Measurements from ENCODE around the gene WDR59.
A peak's percentile ranks its signal among the peaks of the same experiment; 100 is the strongest.
"Not testable (repeated sequence)": the region's sequence is repeated elsewhere in the genome, so short reads cannot be mapped to it uniquely, and the experiment has no call there.

Gene WDR59

DNA sequence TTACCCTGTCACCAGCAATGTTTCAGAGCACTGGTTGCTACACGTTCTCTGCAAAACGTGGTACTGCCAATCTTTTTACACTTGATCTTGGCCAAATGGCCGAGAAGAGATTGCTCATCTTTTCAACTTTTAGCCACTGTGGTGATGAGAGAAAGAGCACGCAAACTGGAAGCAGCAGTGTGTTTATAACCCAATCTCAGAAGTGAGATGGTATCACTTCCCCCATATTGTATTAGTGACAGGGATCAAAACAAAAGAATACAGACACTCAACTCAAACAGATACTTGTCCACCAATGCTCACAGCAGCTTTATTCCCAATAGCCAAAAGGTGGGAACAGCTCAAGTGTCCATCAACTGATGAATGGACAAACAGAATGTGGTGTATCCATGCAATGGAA lies 138.2 kb downstream of the WDR59 start:
- DNase-seq (ENCODE audit: low read depth), result no peak
- no peak overlapping the region for H3K4me3 ChIP-seq (ENCODE audit: control insufficient read depth, low read depth, low read length)
- TF ChIP-seq, protein P1, sequence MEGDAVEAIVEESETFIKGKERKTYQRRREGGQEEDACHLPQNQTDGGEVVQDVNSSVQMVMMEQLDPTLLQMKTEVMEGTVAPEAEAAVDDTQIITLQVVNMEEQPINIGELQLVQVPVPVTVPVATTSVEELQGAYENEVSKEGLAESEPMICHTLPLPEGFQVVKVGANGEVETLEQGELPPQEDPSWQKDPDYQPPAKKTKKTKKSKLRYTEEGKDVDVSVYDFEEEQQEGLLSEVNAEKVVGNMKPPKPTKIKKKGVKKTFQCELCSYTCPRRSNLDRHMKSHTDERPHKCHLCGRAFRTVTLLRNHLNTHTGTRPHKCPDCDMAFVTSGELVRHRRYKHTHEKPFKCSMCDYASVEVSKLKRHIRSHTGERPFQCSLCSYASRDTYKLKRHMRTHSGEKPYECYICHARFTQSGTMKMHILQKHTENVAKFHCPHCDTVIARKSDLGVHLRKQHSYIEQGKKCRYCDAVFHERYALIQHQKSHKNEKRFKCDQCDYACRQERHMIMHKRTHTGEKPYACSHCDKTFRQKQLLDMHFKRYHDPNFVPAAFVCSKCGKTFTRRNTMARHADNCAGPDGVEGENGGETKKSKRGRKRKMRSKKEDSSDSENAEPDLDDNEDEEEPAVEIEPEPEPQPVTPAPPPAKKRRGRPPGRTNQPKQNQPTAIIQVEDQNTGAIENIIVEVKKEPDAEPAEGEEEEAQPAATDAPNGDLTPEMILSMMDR (conservative IDR thresholded peaks at IDR 0.05; ENCODE audit: control insufficient read depth, insufficient read depth, low read depth, low read length), result no peak

DNA sequence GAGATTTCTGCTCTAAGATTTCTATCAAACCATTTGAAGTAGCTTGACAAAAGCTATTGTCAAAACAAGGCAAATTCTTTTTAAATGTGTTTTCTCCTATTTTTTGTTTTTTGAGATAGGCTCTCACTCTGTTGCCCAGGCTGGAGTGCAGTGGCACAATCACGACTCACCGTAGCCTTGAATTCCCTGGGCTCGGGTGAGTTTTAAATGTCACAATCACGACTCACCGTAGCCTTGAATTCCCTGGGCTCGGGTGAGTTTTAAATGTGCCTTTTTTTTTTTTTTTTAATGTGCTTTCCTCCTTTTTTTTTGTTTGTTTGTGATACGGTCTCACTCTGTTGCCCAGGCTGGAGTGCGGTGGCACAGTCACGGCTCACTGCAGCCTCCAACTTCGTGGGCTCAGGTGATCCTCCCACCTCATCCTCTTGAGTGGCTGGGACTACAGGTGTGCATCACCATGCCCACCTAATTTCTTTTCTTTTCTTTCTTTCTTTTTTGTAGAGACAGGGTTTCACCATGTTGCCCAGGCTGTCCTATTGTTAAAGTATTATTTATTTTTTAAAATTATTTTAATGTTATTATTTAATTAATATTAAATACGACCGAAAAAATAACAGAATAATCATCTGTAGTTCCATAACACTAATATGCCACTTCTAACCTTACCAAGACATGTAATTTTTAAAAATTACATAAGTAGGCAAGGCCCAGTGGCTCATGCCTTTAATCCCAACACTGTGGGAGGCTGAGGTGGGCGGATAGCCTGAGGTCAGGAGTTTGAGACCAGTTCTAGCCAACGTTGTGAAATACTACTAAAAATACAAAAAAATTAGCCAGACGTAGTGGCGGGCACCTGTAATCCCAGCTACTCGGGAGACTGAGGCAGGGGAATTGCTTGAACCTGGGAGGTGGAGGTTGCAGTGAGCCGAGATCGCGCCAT lies 140.6 kb downstream of the WDR59 start:
- peak; percentile 29 for DNase-seq (ENCODE audit: low read depth)
- no peak overlapping the region for H3K4me3 ChIP-seq (ENCODE audit: control insufficient read depth, low read depth, low read length)
- TF ChIP-seq, protein P1 (conservative IDR thresholded peaks at IDR 0.05; ENCODE audit: control insufficient read depth, insufficient read depth, low read depth, low read length), result no peak

DNA sequence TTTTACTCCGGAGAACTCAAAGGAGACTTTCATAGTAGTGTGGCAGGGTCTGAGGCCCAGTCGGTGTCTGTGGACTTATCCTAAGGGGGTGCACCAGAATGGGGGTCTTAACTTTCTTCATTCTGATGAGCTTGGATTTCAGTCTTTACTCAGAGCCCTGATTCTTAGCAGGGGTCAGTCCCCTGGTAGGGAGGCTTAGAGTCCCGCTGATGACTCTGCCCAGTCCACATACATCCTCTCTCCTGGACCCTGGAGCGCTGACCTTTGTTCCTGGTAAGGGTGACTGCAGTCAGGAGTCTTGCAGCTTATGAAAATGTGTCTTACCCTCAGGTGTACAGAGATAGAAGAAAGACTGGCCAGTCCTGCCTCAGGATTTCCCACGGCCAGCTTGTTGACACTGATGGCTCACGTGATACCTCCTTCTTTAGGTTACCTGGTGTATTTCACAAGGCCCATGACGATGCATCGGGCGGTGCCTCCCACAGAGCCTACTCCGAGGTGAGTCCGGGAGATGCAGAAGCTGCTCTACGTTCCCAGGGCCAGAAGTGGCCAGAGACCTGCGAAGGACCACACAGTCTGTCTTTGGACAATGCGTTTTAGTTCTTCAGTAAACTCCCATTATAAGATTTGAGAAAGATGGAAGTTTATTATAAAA lies 141.4 kb downstream of the WDR59 start:
- H3K4me3 ChIP-seq (ENCODE audit: control insufficient read depth, low read depth, low read length), result not testable (repeated sequence)

DNA sequence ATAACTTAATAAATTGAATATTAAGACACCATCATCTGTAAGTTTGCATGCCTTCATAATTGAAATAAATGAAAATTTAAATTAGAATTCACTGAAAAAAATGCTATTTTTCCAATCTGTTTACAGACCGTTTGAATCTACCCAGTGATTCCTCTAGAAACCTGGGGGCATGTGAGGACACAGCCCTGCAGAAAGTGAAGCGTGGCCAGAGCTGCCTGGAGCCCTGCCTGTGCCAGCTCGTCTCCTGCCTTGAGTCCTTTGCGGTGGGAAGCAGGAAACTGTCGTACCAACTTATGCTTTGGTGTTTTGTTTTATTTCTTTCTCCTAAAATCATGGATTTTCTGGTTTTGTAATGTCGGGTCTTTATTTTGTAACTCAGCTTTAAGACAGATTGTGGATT lies 142.5 kb downstream of the WDR59 start:
- DNase-seq (ENCODE audit: low read depth), result peak; percentile 6
- TF ChIP-seq, protein P1 (conservative IDR thresholded peaks at IDR 0.05; ENCODE audit: control insufficient read depth, insufficient read depth, low read depth, low read length), result no peak
- no peak overlapping the region for H3K4me3 ChIP-seq (ENCODE audit: control insufficient read depth, low read depth, low read length)

More for the DNA sequence above, 141.4 kb downstream of the WDR59 start:
- DNase-seq (ENCODE audit: low read depth), result not testable (repeated sequence)

DNA sequence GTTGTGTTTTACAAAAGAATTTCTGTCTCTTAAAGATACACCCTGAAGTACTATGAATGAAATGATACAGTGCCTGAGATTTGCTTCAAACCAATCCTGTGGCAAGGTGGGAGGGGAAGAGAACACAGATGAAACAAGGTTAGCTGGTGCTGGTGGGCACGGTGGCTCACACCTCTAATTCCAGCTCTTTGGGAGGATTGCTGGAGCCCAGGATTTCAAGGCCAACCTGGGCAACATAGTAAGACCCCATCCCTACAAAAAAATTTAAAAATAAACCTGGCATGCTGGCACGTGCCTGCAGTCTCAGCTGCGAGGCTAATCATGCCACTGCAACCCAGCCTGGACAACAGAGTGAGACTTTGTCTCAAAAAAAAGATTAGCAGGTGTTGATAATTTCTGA lies 143.0 kb downstream of the WDR59 start:
- TF ChIP-seq, protein P1 (conservative IDR thresholded peaks at IDR 0.05; ENCODE audit: control insufficient read depth, insufficient read depth, low read depth, low read length), result no peak
- DNase-seq (ENCODE audit: low read depth), result no peak
- no peak overlapping the region for H3K4me3 ChIP-seq (ENCODE audit: control insufficient read depth, low read depth, low read length)

DNA sequence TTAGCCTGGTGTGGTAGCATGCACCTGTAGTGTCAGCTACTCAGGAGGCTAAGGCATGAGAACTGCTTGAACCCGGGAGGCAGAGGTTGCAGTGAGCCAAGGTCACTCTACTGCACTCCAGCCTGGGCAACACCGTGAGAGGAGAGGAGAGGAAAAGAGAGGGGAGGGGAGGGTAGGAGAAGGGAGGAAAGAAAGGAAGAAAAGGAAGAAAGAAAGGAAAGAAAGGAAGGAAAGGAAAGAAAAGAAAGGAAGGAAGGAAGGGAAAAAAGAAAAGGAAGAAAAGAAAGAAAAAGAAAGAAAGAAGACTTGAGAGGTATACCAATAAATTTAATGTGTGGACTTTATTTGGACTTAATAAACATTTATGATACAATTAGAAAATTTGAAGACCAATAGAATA lies 143.5 kb downstream of the WDR59 start:
- TF ChIP-seq, protein P1 (conservative IDR thresholded peaks at IDR 0.05; ENCODE audit: control insufficient read depth, insufficient read depth, low read depth, low read length), result no peak
- no peak for DNase-seq (ENCODE audit: low read depth)
- no peak overlapping the region for H3K4me3 ChIP-seq (ENCODE audit: control insufficient read depth, low read depth, low read length)

DNA sequence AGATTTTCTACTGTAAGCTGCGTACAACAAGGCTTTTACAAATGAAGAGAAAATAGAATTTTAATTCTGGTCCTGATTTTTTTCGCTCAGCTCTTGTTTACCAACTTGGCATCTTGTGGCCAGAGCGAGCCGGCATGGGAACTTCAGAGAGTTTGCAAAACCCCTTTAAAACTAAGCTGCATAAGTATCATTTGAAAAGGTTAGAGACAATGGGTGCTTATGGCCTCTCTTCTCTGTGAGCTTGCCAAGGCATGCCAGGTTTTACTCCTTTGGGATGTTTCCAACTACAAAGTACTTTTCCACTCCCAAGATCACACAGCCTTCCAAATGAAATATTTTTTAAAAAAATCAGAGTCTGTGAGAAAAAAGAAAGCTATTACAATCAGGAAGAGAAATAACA lies 147.9 kb downstream of the WDR59 start:
- TF ChIP-seq, protein P1 (conservative IDR thresholded peaks at IDR 0.05; ENCODE audit: control insufficient read depth, insufficient read depth, low read depth, low read length), result no peak
- no peak for DNase-seq (ENCODE audit: low read depth)
- H3K4me3 ChIP-seq (ENCODE audit: control insufficient read depth, low read depth, low read length), result no peak overlapping the region
